ENCODE data around the gene CD93. TPM values are rescaled to one million over a fixed set of nuclear protein-coding genes. Genes with fewer than 3 reads are reported as not detected.

Gene CD93
- total RNA-seq, 6 experiments from 2014 or later: not detected

- Mint-ChIP-seq H3K36me3 (ENCODE audit: low read depth) (no peaks in the 10 kb centered on the region), H3K4me3 (no peak overlapping the region), H3K4me1 (ENCODE audit: low read depth) (no peaks in the 10 kb centered on the region), H3K27me3 (ENCODE audit: insufficient read depth) (peaks cover 34% of the 10 kb centered on the region), H3K9me3 (no peaks in the 10 kb centered on the region), H3K27ac (no peak overlapping the region)
- no peak for DNase-seq
- TF ChIP-seq CTCF (IDR thresholded peaks at IDR 0.05): no peak
These were observed 6.9 kb upstream of the CD93 start for GRCh38 chr20:23092861-23093495.

- H3K36me3 Mint-ChIP-seq (ENCODE audit: low read depth): no peaks in the 10 kb centered on the region
- H3K9me3 Mint-ChIP-seq: no peaks in the 10 kb centered on the region
- no peak overlapping the region for H3K4me3 Mint-ChIP-seq
- H3K4me1 Mint-ChIP-seq (ENCODE audit: low read depth): no peaks in the 10 kb centered on the region
- DNase-seq: no peak
- TF ChIP-seq CTCF (IDR thresholded peaks at IDR 0.05): no peak
- H3K27me3 Mint-ChIP-seq (ENCODE audit: insufficient read depth): peaks cover 38% of the 10 kb centered on the region
- no peak overlapping the region for H3K27ac Mint-ChIP-seq
These were observed 6.2 kb upstream of the CD93 start for GRCh38 chr20:23092384-23092756.

- Mint-ChIP-seq H3K4me3 (no peak overlapping the region), H3K9me3 (no peaks in the 10 kb centered on the region), H3K4me1 (ENCODE audit: low read depth) (no peaks in the 10 kb centered on the region), H3K36me3 (ENCODE audit: low read depth) (no peaks in the 10 kb centered on the region), H3K27ac (no peak overlapping the region), H3K27me3 (ENCODE audit: insufficient read depth) (peaks cover 38% of the 10 kb centered on the region)
- no peak for DNase-seq
- no peak for TF ChIP-seq CTCF (IDR thresholded peaks at IDR 0.05)
These were observed 5.7 kb upstream of the CD93 start for GRCh38 chr20:23091721-23092383.

- DNase-seq: no peak
- Mint-ChIP-seq H3K27me3 (ENCODE audit: insufficient read depth) (peaks cover 40% of the 10 kb centered on the region), H3K27ac (no peak overlapping the region), H3K9me3 (no peaks in the 10 kb centered on the region), H3K4me1 (ENCODE audit: low read depth) (no peaks in the 10 kb centered on the region), H3K4me3 (no peak overlapping the region), H3K36me3 (ENCODE audit: low read depth) (no peaks in the 10 kb centered on the region)
- TF ChIP-seq CTCF (IDR thresholded peaks at IDR 0.05): no peak
These were observed 4.8 kb upstream of the CD93 start for GRCh38 chr20:23090878-23091277.

- H3K27ac Mint-ChIP-seq: no peak overlapping the region
- no peak for TF ChIP-seq CTCF (IDR thresholded peaks at IDR 0.05)
- H3K27me3 Mint-ChIP-seq (ENCODE audit: insufficient read depth): peaks cover 40% of the 10 kb centered on the region
- no peaks in the 10 kb centered on the region for H3K36me3 Mint-ChIP-seq (ENCODE audit: low read depth)
- no peak for DNase-seq
- H3K4me1 Mint-ChIP-seq (ENCODE audit: low read depth): no peaks in the 10 kb centered on the region
- H3K9me3 Mint-ChIP-seq: no peaks in the 10 kb centered on the region
- no peak overlapping the region for H3K4me3 Mint-ChIP-seq
These were observed 4.0 kb upstream of the CD93 start for GRCh38 chr20:23090147-23090546.

Data from HFFc6 (cell line).